ENCODE results near the gene CDKN2C.

DNA sequence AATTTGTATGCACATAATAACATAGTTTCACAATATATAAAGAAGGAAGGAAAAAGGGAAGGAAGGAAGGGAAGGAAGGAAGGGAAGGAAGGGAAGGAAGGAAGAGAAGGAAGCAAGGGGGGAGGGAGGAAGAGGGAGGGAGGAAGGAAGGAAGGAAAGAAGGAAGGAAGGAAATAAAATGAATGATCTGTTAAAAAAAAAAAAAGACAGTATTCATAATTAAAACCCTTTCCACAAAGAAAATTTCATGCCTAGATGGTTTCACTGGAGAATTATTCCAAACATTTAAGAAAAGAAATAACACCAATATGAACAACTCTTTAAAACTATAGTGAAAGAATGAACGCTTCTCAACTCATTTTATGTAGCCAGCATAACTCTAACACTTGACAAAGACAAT lies 44.8 kb downstream of the CDKN2C start:
- TF ChIP-seq, protein P1, sequence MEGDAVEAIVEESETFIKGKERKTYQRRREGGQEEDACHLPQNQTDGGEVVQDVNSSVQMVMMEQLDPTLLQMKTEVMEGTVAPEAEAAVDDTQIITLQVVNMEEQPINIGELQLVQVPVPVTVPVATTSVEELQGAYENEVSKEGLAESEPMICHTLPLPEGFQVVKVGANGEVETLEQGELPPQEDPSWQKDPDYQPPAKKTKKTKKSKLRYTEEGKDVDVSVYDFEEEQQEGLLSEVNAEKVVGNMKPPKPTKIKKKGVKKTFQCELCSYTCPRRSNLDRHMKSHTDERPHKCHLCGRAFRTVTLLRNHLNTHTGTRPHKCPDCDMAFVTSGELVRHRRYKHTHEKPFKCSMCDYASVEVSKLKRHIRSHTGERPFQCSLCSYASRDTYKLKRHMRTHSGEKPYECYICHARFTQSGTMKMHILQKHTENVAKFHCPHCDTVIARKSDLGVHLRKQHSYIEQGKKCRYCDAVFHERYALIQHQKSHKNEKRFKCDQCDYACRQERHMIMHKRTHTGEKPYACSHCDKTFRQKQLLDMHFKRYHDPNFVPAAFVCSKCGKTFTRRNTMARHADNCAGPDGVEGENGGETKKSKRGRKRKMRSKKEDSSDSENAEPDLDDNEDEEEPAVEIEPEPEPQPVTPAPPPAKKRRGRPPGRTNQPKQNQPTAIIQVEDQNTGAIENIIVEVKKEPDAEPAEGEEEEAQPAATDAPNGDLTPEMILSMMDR (IDR thresholded peaks at IDR 0.05): no peak
- TF ChIP-seq POLR2A (IDR thresholded peaks at IDR 0.05): no peak
